ENCODE measurements around the gene KASH5.

The KASH5 gene

GRCh38 chr19:49387936-49388372 lies at the start of gene KASH5:
KASH5 (plus strand) TSS chr19:49388249; CDS start chr19:49390884, 2,635 bp downstream.
- H3K27me3 Mint-ChIP-seq (ENCODE audit: low read depth): peaks cover 13% of the 10 kb centered on the region
- no peaks in the 10 kb centered on the region for H3K9me3 Mint-ChIP-seq
- peaks cover 14% of the 10 kb centered on the region for H3K4me1 Mint-ChIP-seq (ENCODE audit: low read depth)
- H3K4me3 Mint-ChIP-seq: no peak within 1 kb of the TSS
- no peaks in the 10 kb centered on the region for H3K36me3 Mint-ChIP-seq (ENCODE audit: low read depth)
- peak within 1 kb of the TSS; percentile 57 for H3K27ac Mint-ChIP-seq

GRCh38 chr19:49338691-49339300 lies 49.3 kb upstream of the KASH5 start:
- Mint-ChIP-seq H3K27ac (no peak overlapping the region), H3K27me3 (ENCODE audit: low read depth) (no peaks in the 10 kb centered on the region), H3K9me3 (no peaks in the 10 kb centered on the region), H3K4me3 (no peak overlapping the region), H3K4me1 (ENCODE audit: low read depth) (peaks cover 36% of the 10 kb centered on the region), H3K36me3 (ENCODE audit: low read depth) (peaks cover 33% of the 10 kb centered on the region)

GRCh38 chr19:49339301-49340068 lies 48.6 kb upstream of the KASH5 start:
- no peaks in the 10 kb centered on the region for H3K27me3 Mint-ChIP-seq (ENCODE audit: low read depth)
- peaks cover 33% of the 10 kb centered on the region for H3K36me3 Mint-ChIP-seq (ENCODE audit: low read depth)
- H3K27ac Mint-ChIP-seq: no peak overlapping the region
- no peak overlapping the region for H3K4me3 Mint-ChIP-seq
- peaks cover 30% of the 10 kb centered on the region for H3K4me1 Mint-ChIP-seq (ENCODE audit: low read depth)
- no peaks in the 10 kb centered on the region for H3K9me3 Mint-ChIP-seq

- Mint-ChIP-seq H3K4me1 (ENCODE audit: low read depth) (peaks cover 30% of the 10 kb centered on the region), H3K36me3 (ENCODE audit: low read depth) (peaks cover 41% of the 10 kb centered on the region), H3K4me3 (no peak overlapping the region)
These were observed 47.8 kb upstream of the KASH5 start for GRCh38 chr19:49340069-49340864.

GRCh38 chr19:49340865-49341718 lies 47.0 kb upstream of the KASH5 start:
- Mint-ChIP-seq H3K9me3 (no peaks in the 10 kb centered on the region), H3K4me1 (ENCODE audit: low read depth) (peaks cover 28% of the 10 kb centered on the region), H3K27me3 (ENCODE audit: low read depth) (no peaks in the 10 kb centered on the region), H3K27ac (no peak overlapping the region), H3K4me3 (no peak overlapping the region), H3K36me3 (ENCODE audit: low read depth) (peaks cover 40% of the 10 kb centered on the region)

More at GRCh38 chr19:49340069-49340864, 47.8 kb upstream of the KASH5 start:
- no peaks in the 10 kb centered on the region for H3K9me3 Mint-ChIP-seq
- H3K27me3 Mint-ChIP-seq (ENCODE audit: low read depth): no peaks in the 10 kb centered on the region
- peak overlapping the region; percentile 62 for H3K27ac Mint-ChIP-seq

GRCh38 chr19:49342291-49342721 lies 45.7 kb upstream of the KASH5 start:
- peaks cover 37% of the 10 kb centered on the region for H3K36me3 Mint-ChIP-seq (ENCODE audit: low read depth)
- no peaks in the 10 kb centered on the region for H3K27me3 Mint-ChIP-seq (ENCODE audit: low read depth)
- peaks cover 21% of the 10 kb centered on the region for H3K4me1 Mint-ChIP-seq (ENCODE audit: low read depth)
- no peak overlapping the region for H3K4me3 Mint-ChIP-seq
- no peaks in the 10 kb centered on the region for H3K9me3 Mint-ChIP-seq
- peak overlapping the region; percentile 43 for H3K27ac Mint-ChIP-seq

- Mint-ChIP-seq H3K27ac (no peak overlapping the region), H3K27me3 (ENCODE audit: low read depth) (no peaks in the 10 kb centered on the region), H3K36me3 (ENCODE audit: low read depth) (peaks cover 31% of the 10 kb centered on the region), H3K4me1 (ENCODE audit: low read depth) (peaks cover 15% of the 10 kb centered on the region), H3K9me3 (no peaks in the 10 kb centered on the region), H3K4me3 (no peak overlapping the region)
These were observed 44.9 kb upstream of the KASH5 start for GRCh38 chr19:49343123-49343522.

GRCh38 chr19:49344505-49345423 lies 43.3 kb upstream of the KASH5 start:
- H3K4me1 Mint-ChIP-seq (ENCODE audit: low read depth): peaks cover 6% of the 10 kb centered on the region
- no peak overlapping the region for H3K4me3 Mint-ChIP-seq
- peak overlapping the region; percentile 16 for H3K27ac Mint-ChIP-seq
- peaks cover 21% of the 10 kb centered on the region for H3K36me3 Mint-ChIP-seq (ENCODE audit: low read depth)
- H3K9me3 Mint-ChIP-seq: no peaks in the 10 kb centered on the region
- H3K27me3 Mint-ChIP-seq (ENCODE audit: low read depth): no peaks in the 10 kb centered on the region

GRCh38 chr19:49347191-49347590 lies 40.9 kb upstream of the KASH5 start:
- H3K9me3 Mint-ChIP-seq: no peaks in the 10 kb centered on the region
- H3K4me3 Mint-ChIP-seq: no peak overlapping the region
- H3K27me3 Mint-ChIP-seq (ENCODE audit: low read depth): no peaks in the 10 kb centered on the region
- no peak overlapping the region for H3K27ac Mint-ChIP-seq
- peaks cover 2% of the 10 kb centered on the region for H3K4me1 Mint-ChIP-seq (ENCODE audit: low read depth)
- H3K36me3 Mint-ChIP-seq (ENCODE audit: low read depth): peaks cover 13% of the 10 kb centered on the region

GRCh38 chr19:49347835-49348234 lies 40.2 kb upstream of the KASH5 start:
- H3K4me3 Mint-ChIP-seq: no peak overlapping the region
- H3K27ac Mint-ChIP-seq: no peak overlapping the region
- H3K36me3 Mint-ChIP-seq (ENCODE audit: low read depth): peaks cover 10% of the 10 kb centered on the region
- peaks cover 2% of the 10 kb centered on the region for H3K4me1 Mint-ChIP-seq (ENCODE audit: low read depth)
- H3K9me3 Mint-ChIP-seq: no peaks in the 10 kb centered on the region
- H3K27me3 Mint-ChIP-seq (ENCODE audit: low read depth): no peaks in the 10 kb centered on the region

GRCh38 chr19:49348305-49349189 lies 39.5 kb upstream of the KASH5 start:
- peaks cover 5% of the 10 kb centered on the region for H3K27me3 Mint-ChIP-seq (ENCODE audit: low read depth)
- no peak overlapping the region for H3K4me3 Mint-ChIP-seq
- H3K27ac Mint-ChIP-seq: no peak overlapping the region
- H3K36me3 Mint-ChIP-seq (ENCODE audit: low read depth): peaks cover 8% of the 10 kb centered on the region
- H3K4me1 Mint-ChIP-seq (ENCODE audit: low read depth): peaks cover 2% of the 10 kb centered on the region
- no peaks in the 10 kb centered on the region for H3K9me3 Mint-ChIP-seq

GRCh38 chr19:49349567-49349966 lies 38.5 kb upstream of the KASH5 start:
- H3K36me3 Mint-ChIP-seq (ENCODE audit: low read depth): peaks cover 7% of the 10 kb centered on the region
- H3K9me3 Mint-ChIP-seq: no peaks in the 10 kb centered on the region
- peaks cover 1% of the 10 kb centered on the region for H3K4me1 Mint-ChIP-seq (ENCODE audit: low read depth)
- no peak overlapping the region for H3K27ac Mint-ChIP-seq
- no peak overlapping the region for H3K4me3 Mint-ChIP-seq
- peaks cover 6% of the 10 kb centered on the region for H3K27me3 Mint-ChIP-seq (ENCODE audit: low read depth)
